Sigmoid colon (tissue), 7 donors: ENCODE measurements around the gene EIF4A2. TPM values are rescaled to one million over a fixed set of nuclear protein-coding genes. Genes with fewer than 3 reads are reported as not detected.
"Not testable (repeated sequence)": the region's sequence is repeated elsewhere in the genome, so short reads cannot be mapped to it uniquely, and the experiment has no call there.

Experiments used
- DNase-seq: peaks from one replicate; pipeline ENCODE4 v3.0.0-alpha.2; 2019
- H3K27ac ChIP-seq, 4 donors: fragments of 200-600 bp; sonication (generic); one replicate each; pipeline ENCODE4 v1.5.1; 2016 to 2019; ENCODE audit warnings: mild to moderate bottlenecking in 1 of 4
- H3K27me3 ChIP-seq, 3 donors: fragments of 200-600 bp; sonication (generic); one replicate each; pipeline ENCODE4 v1.5.1; 2019; ENCODE audit warnings: mild to moderate bottlenecking in 1 of 3
- H3K36me3 ChIP-seq, 4 donors: fragments of 200-600 bp; sonication (generic); one replicate each; pipeline ENCODE4 v1.5.1; 2016 to 2019
- H3K4me1 ChIP-seq, 4 donors: fragments of 200-600 bp; sonication (generic); one replicate each; pipeline ENCODE4 v1.5.1; 2017 to 2019
- H3K4me3 ChIP-seq, 4 donors: fragments of 200-600 bp; sonication (generic); one replicate each; pipeline ENCODE4 v1.5.1; 2017 to 2019; ENCODE audit warnings: mild to moderate bottlenecking in 2 of 4, moderate library complexity in 1 of 4
- H3K9me3 ChIP-seq, 4 donors: fragments of 200-600 bp in 3 of 4; sonication (generic) in 3 of 4; one replicate each; pipeline versions ENCODE4 v1.5.1 to v1.6.1; 2013 to 2019
- CTCF ChIP-seq, 4 experiments: fragments of 450-650 bp in 3 of 4; fragments of 200-600 bp in 1 of 4; IDR thresholded peaks; one replicate each; pipeline ENCODE4 v1.5.1; 2016 to 2019; ENCODE audit warnings: antibody characterized with exemption in 4 of 4, mild to moderate bottlenecking in 3 of 4, moderate library complexity in 2 of 4
- EP300 ChIP-seq, 4 donors: sonication (generic); formaldehyde crosslinking; IDR thresholded peaks; one replicate each; pipeline ENCODE4 v1.6.1; 2017; ENCODE audit warnings: antibody characterized with exemption in 4 of 4
- POLR2A ChIP-seq, 2 donors: fragments of 450-650 bp; IDR thresholded peaks; one replicate each; pipeline ENCODE4 v1.6.1; 2016; ENCODE audit warnings: antibody characterized with exemption in 2 of 2, mild to moderate bottlenecking in 2 of 2, moderate library complexity in 2 of 2
- POLR2AphosphoS5 ChIP-seq, 4 donors: sonication (generic); formaldehyde crosslinking; IDR thresholded peaks; one replicate each; pipeline ENCODE4 v1.6.1; 2017; ENCODE audit warnings: antibody characterized with exemption in 4 of 4
- whole genome bisulfite sequencing, 2 donors: extraction: QIAGEN DNeasy Blood & Tissue Kit; methylation state at CpG; one replicate each; pipeline ENCODE4 v1.1.7; 2013; 5-methylcytosine and 5-hydroxymethylcytosine counted together
- intact Hi-C: fragments of 100-400 bp; cut with DNase I; formaldehyde crosslinking; loops from one replicate; pipeline ENCODE4 v1.15.1; 2023
- polyA plus RNA-seq, 3 donors: library from polyadenylated mRNA; stranded (reverse); fragments of 200-250 nt; gene quantifications; one replicate each; pipeline ENCODE4 v1.2.3, GENCODE V29; 2013
- total RNA-seq, 4 donors: library from RNA; depleted of rRNA; stranded (reverse); fragments of >200 nt; gene quantifications; one replicate each; pipeline ENCODE4 v1.1.0, GENCODE V29; 2016
- donor health status: healthy with polysubstance abuse.
- donor health status: Bipolar disorder and iron deficiency.
- donor health status: healthy.

The EIF4A2 gene
- total and polyA plus RNA-seq, 7 donors, result 305 to 1,010 (median 632) TPM

- Histone ChIP-seq H3K4me3 (no peak overlapping the region), H3K27ac (no peak overlapping the region), H3K36me3 (no peaks in the 10 kb centered on the region), H3K27me3 (peaks cover 0 to 12% (median 0%) of the 10 kb centered on the region in 3 donors), H3K4me1 (no peaks in the 10 kb centered on the region), H3K9me3 (no peaks in the 10 kb centered on the region)
- TF ChIP-seq POLR2AphosphoS5 (IDR thresholded peaks at IDR 0.05) (no peak), EP300 (IDR thresholded peaks at IDR 0.05) (no peak), CTCF (IDR thresholded peaks at IDR 0.05) (no peak), POLR2A (IDR thresholded peaks at IDR 0.05) (no peak)
- intact Hi-C loops, result no loop called here
- 94 to 98% methylated on average over 1 of the region's 1 CpG for WGBS, 2 donors
- no peak for DNase-seq
These were observed 32.1 kb downstream of the EIF4A2 start for GRCh38 chr3:186815435-186815834.

- no peaks in the 10 kb centered on the region for H3K4me1 ChIP-seq
- DNase-seq, result no peak
- intact Hi-C loops, result no loop called here
- peaks cover 0 to 5% (median 0%) of the 10 kb centered on the region in 3 donors for H3K27me3 ChIP-seq
- H3K9me3 ChIP-seq, result no peaks in the 10 kb centered on the region
- 96 to 97% methylated on average over 5 of the region's 5 CpGs for WGBS, 2 donors
- no peak overlapping the region for H3K27ac ChIP-seq
- no peaks in the 10 kb centered on the region for H3K36me3 ChIP-seq
- H3K4me3 ChIP-seq, result no peak overlapping the region
- TF ChIP-seq POLR2A (IDR thresholded peaks at IDR 0.05) (no peak), EP300 (IDR thresholded peaks at IDR 0.05) (no peak), POLR2AphosphoS5 (IDR thresholded peaks at IDR 0.05) (no peak), CTCF (IDR thresholded peaks at IDR 0.05) (no peak)
These were observed 35.1 kb downstream of the EIF4A2 start for GRCh38 chr3:186818516-186818915.

DNA sequence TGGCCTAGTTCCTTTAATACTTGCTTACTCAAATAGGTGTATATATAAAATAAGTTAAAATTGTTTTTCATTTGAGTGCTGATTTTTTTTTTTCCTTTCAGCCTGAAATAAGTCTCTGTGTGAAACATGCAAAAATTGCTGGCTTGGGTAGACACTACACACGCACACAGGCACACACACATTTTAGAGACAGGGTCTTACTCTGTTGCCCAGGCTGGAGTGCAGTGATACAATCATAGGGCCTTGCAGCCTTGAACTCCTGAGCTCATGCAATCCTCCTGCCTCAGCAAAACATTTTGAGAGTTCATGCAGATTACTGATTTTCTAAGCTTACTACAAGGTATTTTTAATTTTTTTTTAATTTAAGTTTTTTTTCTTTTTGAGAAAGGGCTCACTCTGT is 35.6 kb downstream of the EIF4A2 start:
- Histone ChIP-seq H3K4me1 (no peaks in the 10 kb centered on the region), H3K4me3 (no peak overlapping the region), H3K27ac (no peak overlapping the region), H3K27me3 (peaks cover 0 to 4% (median 0%) of the 10 kb centered on the region in 3 donors), H3K9me3 (no peaks in the 10 kb centered on the region), H3K36me3 (no peaks in the 10 kb centered on the region)
- DNase-seq, result no peak
- no peak for TF ChIP-seq POLR2A (IDR thresholded peaks at IDR 0.05)
- TF ChIP-seq POLR2AphosphoS5 (IDR thresholded peaks at IDR 0.05), result no peak
- no peak for TF ChIP-seq CTCF (IDR thresholded peaks at IDR 0.05)
- TF ChIP-seq EP300 (IDR thresholded peaks at IDR 0.05), result no peak
- intact Hi-C loops, result no loop called here
- WGBS, 2 donors, result 93 to 98% methylated on average over 1 of the region's 1 CpG

GRCh38 chr3:186821429-186822387 is 38.3 kb downstream of the EIF4A2 start:
- intact Hi-C loops, result loop anchor here (2.0 kb wide), 1 partner anchor 207 kb away; no protein-coding TSS in a partner anchor
- peak in 3 of 4 experiments; percentile 25 to 48 (median 37) for TF ChIP-seq CTCF (IDR thresholded peaks at IDR 0.05)
- TF ChIP-seq POLR2AphosphoS5 (IDR thresholded peaks at IDR 0.05), result no peak
- WGBS, 2 donors, result 47 to 55% methylated on average over 11 of the region's 11 CpGs
- Histone ChIP-seq H3K4me1 (peaks cover 0 to 17% (median 8%) of the 10 kb centered on the region in 4 donors), H3K27ac (no peak overlapping the region), H3K36me3 (no peaks in the 10 kb centered on the region), H3K4me3 (no peak overlapping the region), H3K9me3 (no peaks in the 10 kb centered on the region), H3K27me3 (peaks cover 15 to 28% (median 16%) of the 10 kb centered on the region in 3 donors)
- DNase-seq, result no peak

GRCh38 chr3:186822388-186822759 is 39.0 kb downstream of the EIF4A2 start:
- H3K4me1 ChIP-seq, result peaks cover 0 to 24% (median 10%) of the 10 kb centered on the region in 4 donors
- intact Hi-C loops, H3K27ac ChIP-seq, H3K36me3 ChIP-seq, DNase-seq, H3K4me3 ChIP-seq, H3K9me3 ChIP-seq: not testable (repeated sequence)
- peaks cover 15 to 30% (median 16%) of the 10 kb centered on the region in 3 donors for H3K27me3 ChIP-seq
- 31 to 70% methylated on average over 1 of the region's 1 CpG for WGBS, 2 donors
